Smooth muscle cell (in vitro differentiated cells): ENCODE results near the gene ZCCHC2. TPM values are rescaled to one million over a fixed set of nuclear protein-coding genes. Genes with fewer than 3 reads are reported as not detected.

Source experiments
- DNase-seq: peaks from one replicate; lab custom pipeline; 2025; ENCODE audit not compliant: unreplicated experiment; lab: John Stamatoyannopoulos, UW
- H2AFZ ChIP-seq: fragments of 200-600 bp; sonication (generic); 2 replicates; pipeline ENCODE4 v1.6.0; 2016; ENCODE audit warnings: antibody characterized with exemption, low read depth, mild to moderate bottlenecking
- H3F3A ChIP-seq: fragments of 200-600 bp; sonication (generic); 2 replicates; pipeline ENCODE4 v1.6.0; 2017; ENCODE audit warnings: antibody characterized with exemption, low read depth
- H3K27ac ChIP-seq: fragments of 200-600 bp; sonication (generic); 2 replicates; pipeline ENCODE4 v1.5.1; 2016; ENCODE audit warnings: low read depth, mild to moderate bottlenecking
- H3K27me3 ChIP-seq: fragments of 200-600 bp; sonication (generic); 2 replicates; pipeline ENCODE4 v1.6.1; 2016; ENCODE audit warnings: low read depth, mild to moderate bottlenecking
- H3K36me3 ChIP-seq: fragments of 200-600 bp; sonication (generic); 2 replicates; pipeline ENCODE4 v1.5.1; 2016; ENCODE audit warnings: low read depth
- H3K4me1 ChIP-seq: fragments of 200-600 bp; sonication (generic); 2 replicates; pipeline ENCODE4 v1.5.1; 2016; ENCODE audit warnings: low read depth
- H3K4me2 ChIP-seq: fragments of 200-600 bp; sonication (generic); 2 replicates; pipeline ENCODE4 v1.6.0; 2016; ENCODE audit warnings: mild to moderate bottlenecking
- H3K4me3 ChIP-seq: fragments of 200-600 bp; sonication (generic); 2 replicates; pipeline ENCODE4 v1.5.1; 2016; ENCODE audit warnings: mild to moderate bottlenecking
- H3K79me2 ChIP-seq: fragments of 200-600 bp; sonication (generic); 2 replicates; pipeline ENCODE4 v1.6.0; 2016; ENCODE audit warnings: low read depth, mild to moderate bottlenecking
- H3K9ac ChIP-seq: fragments of 200-600 bp; sonication (generic); 2 replicates; pipeline ENCODE4 v1.6.0; 2016; ENCODE audit warnings: low read depth
- H3K9me3 ChIP-seq: fragments of 200-600 bp; sonication (generic); replicated peaks from 2 replicates; pipeline ENCODE4 v1.5.1; 2016; ENCODE audit warnings: low read depth
- H4K20me1 ChIP-seq: fragments of 200-600 bp; sonication (generic); 2 replicates; pipeline ENCODE4 v1.6.0; 2016; ENCODE audit warnings: low read depth
- WGBS: methylation state at CpG from one replicate; pipeline ENCODE4 v1.1.7; 2016; ENCODE audit warnings: low lambda C conversion rate; 5-methylcytosine and 5-hydroxymethylcytosine counted together
- polyA plus RNA-seq: library from polyadenylated mRNA; unstranded; fragments of >200 nt; fragmentation: Nextera tagmentation; extraction: Ambion mirVana; gene quantifications from 2 replicates; pipeline ENCODE4 v1.2.1, GENCODE V29; 2016
- total RNA-seq: library from RNA; depleted of rRNA; stranded (reverse); fragments of >200 nt; gene quantifications from 2 replicates; pipeline ENCODE4 v1.2.3, GENCODE V29; 2014
- TF ChIP-seq, protein P1 (sequence below): fragments of 200-600 bp; sonication (generic); IDR thresholded peaks from 2 replicates; pipeline ENCODE4 v1.5.1; 2017; ENCODE audit warnings: borderline replicate concordance, mild to moderate bottlenecking, antibody characterized with exemption; ENCODE audit not compliant: insufficient read depth, poor library complexity, severe bottlenecking

The ZCCHC2 gene
- total and polyA plus RNA-seq, 2 experiments from 2014 or later = 0.74 to 8.1 TPM

DNA sequence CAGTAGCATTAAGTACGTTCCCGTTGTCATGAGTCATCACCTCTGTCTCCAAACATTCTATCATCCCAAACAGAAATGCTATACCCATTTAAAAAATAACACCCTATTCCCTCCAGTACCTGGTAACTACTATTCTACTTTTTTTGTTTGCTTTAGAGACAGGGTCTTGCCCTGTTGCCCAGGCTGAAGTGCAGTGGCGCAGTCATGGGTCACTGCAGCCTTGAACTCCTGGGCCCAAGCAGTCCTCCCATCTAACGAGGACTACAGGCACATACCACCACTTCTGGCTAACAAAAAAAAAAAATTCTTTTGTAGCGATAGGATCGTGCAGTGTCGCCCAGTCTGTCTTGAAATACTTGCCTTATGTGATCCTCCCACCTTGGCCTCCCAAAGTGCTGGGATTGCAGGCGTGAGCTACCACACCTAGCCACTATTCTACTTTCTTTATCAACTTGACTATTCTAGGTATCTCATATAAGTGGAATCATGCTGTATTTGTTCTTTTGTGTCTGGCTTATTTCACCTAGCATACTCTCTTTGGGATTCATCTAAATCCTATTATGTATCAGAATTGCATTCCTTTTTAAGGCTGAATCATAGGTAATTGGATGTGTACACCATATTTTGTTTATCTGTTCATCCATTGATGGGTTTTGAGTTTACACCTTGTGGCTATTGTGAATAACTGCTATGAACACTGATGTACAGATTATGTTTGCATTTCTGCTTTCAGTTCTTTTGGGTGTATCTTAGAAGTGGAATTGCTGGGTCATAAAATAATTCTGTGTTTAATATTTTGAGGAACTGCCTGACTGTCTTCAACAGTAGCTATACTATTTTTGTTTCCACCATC is 14.4 kb downstream of the ZCCHC2 start:
- Histone ChIP-seq H3K27ac (no peak overlapping the region), H3K4me2 (no peak overlapping the region), H4K20me1 (no peaks in the 10 kb centered on the region), H3K36me3 (no peaks in the 10 kb centered on the region), H3K79me2 (peaks cover 4% of the 10 kb centered on the region), H3K9ac (no peak overlapping the region), H3K9me3 (no peaks in the 10 kb centered on the region), H3K27me3 (no peaks in the 10 kb centered on the region), H3K4me1 (no peaks in the 10 kb centered on the region), H3K4me3 (no peak overlapping the region), H2AFZ (no peak overlapping the region), H3F3A (no peaks in the 10 kb centered on the region)
- 95% methylated on average over 8 of the region's 8 CpGs for WGBS
- no peak for DNase-seq
- TF ChIP-seq, protein P1, sequence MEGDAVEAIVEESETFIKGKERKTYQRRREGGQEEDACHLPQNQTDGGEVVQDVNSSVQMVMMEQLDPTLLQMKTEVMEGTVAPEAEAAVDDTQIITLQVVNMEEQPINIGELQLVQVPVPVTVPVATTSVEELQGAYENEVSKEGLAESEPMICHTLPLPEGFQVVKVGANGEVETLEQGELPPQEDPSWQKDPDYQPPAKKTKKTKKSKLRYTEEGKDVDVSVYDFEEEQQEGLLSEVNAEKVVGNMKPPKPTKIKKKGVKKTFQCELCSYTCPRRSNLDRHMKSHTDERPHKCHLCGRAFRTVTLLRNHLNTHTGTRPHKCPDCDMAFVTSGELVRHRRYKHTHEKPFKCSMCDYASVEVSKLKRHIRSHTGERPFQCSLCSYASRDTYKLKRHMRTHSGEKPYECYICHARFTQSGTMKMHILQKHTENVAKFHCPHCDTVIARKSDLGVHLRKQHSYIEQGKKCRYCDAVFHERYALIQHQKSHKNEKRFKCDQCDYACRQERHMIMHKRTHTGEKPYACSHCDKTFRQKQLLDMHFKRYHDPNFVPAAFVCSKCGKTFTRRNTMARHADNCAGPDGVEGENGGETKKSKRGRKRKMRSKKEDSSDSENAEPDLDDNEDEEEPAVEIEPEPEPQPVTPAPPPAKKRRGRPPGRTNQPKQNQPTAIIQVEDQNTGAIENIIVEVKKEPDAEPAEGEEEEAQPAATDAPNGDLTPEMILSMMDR = no peak

DNA sequence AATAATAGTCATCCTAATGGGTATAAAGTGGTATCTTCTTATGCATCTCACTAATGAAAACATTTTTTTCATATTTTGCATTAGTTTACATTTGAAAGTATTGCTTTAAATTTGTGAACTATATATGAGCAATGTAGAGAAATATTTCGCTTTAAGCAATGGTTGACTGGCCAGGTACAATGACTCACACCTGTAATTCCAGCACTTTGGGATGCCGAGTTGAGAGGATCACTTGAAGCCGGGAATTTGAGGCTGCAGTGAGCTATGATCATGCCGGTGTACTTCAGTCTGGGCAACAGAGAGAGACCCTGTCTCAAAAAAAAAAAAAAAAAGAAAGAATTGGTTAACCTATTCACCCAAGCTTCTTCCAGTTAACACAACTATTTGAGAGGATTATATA is 15.1 kb downstream of the ZCCHC2 start:
- no peak for DNase-seq
- Histone ChIP-seq H3K9ac (no peak overlapping the region), H3K4me3 (no peak overlapping the region), H3K4me1 (no peaks in the 10 kb centered on the region), H3F3A (no peaks in the 10 kb centered on the region), H3K36me3 (no peaks in the 10 kb centered on the region), H3K27me3 (no peaks in the 10 kb centered on the region), H3K79me2 (no peaks in the 10 kb centered on the region), H3K27ac (no peak overlapping the region), H3K9me3 (no peaks in the 10 kb centered on the region), H3K4me2 (no peak overlapping the region), H4K20me1 (no peaks in the 10 kb centered on the region), H2AFZ (no peak overlapping the region)
- 71% methylated on average over 4 of the region's 4 CpGs for WGBS
- TF ChIP-seq, protein P1 = no peak

DNA sequence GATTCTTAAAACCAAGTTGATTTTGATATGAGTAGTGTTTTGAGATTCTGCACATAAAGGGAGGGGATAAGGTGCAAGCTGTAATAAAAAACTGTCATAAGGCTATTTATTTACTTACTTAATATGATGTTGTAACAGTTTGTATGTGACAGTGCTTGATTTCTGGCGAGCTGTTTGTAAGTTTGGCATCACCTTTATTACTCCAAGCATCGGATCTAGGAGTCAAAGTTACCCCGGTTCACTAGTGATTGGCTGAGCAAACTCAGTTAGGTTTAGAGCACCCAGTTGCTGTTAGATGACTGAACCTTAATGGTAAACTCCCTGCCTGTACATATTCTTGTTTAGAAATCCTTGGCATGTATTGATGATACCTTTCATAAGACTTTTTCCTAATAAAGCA is 16.1 kb downstream of the ZCCHC2 start:
- no peak overlapping the region for H2AFZ ChIP-seq
- no peaks in the 10 kb centered on the region for H3F3A ChIP-seq
- H3K79me2 ChIP-seq = no peaks in the 10 kb centered on the region
- DNase-seq = no peak
- TF ChIP-seq, protein P1 = no peak
- H3K4me2 ChIP-seq = no peak overlapping the region
- no peaks in the 10 kb centered on the region for H3K4me1 ChIP-seq
- WGBS = 93% methylated on average over 3 of the region's 3 CpGs
- H3K4me3 ChIP-seq = no peak overlapping the region
- H3K27me3 ChIP-seq = no peaks in the 10 kb centered on the region
- no peaks in the 10 kb centered on the region for H3K9me3 ChIP-seq
- no peak overlapping the region for H3K27ac ChIP-seq
- no peaks in the 10 kb centered on the region for H3K36me3 ChIP-seq
- H4K20me1 ChIP-seq = no peaks in the 10 kb centered on the region
- no peak overlapping the region for H3K9ac ChIP-seq
